Thoracic aorta (tissue), 2 donors: ENCODE results near the gene TRPT1. TPM values are rescaled to one million over a fixed set of nuclear protein-coding genes. Genes with fewer than 3 reads are reported as not detected.

Experiments used
- ATAC-seq: fragments of 150-250 bp; one replicate; pipeline ENCODE4 v1.8.0; 2017; ENCODE audit warnings: low read depth; ENCODE audit not compliant: insufficient number of reproducible peaks, low FRiP score
- DNase-seq: peaks from one replicate; pipeline ENCODE4 v3.0.0-alpha.2; 2020; ENCODE audit warnings: low spot score
- H3K27ac ChIP-seq, 2 donors: fragments of 200-600 bp; sonication (generic); 1 replicate in 1 of 2; 2 replicates in 1 of 2; pipeline ENCODE4 v1.5.1; 2016; ENCODE audit warnings: mild to moderate bottlenecking in 2 of 2, moderate library complexity in 2 of 2
- H3K27me3 ChIP-seq: fragments of 200-600 bp; sonication (generic); replicated peaks from 2 replicates; pipeline ENCODE4 v1.6.0; 2016; ENCODE audit warnings: mild to moderate bottlenecking; ENCODE audit not compliant: insufficient read depth
- H3K36me3 ChIP-seq: fragments of 200-600 bp; sonication (generic); one replicate; pipeline ENCODE4 v1.5.1; 2016
- H3K4me1 ChIP-seq, 2 donors: fragments of 200-600 bp; sonication (generic); 1 replicate in 1 of 2; 2 replicates in 1 of 2; pipeline versions ENCODE4 v1.5.1 to v1.6.0; 2016; ENCODE audit warnings: low read depth in 2 of 2, mild to moderate bottlenecking in 1 of 2; ENCODE audit not compliant: control insufficient read depth in 1 of 2
- H3K4me3 ChIP-seq: fragments of 200-600 bp; sonication (generic); 2 replicates; pipeline ENCODE4 v1.5.1; 2016; ENCODE audit warnings: mild to moderate bottlenecking
- H3K9me3 ChIP-seq: fragments of 200-600 bp; sonication (generic); 2 replicates; pipeline ENCODE4 v1.5.1; 2016
- CTCF ChIP-seq: fragments of 200-600 bp; sonication (generic); IDR thresholded peaks from one replicate; pipeline ENCODE4 v1.5.1; 2019; ENCODE audit warnings: antibody characterized with exemption
- total RNA-seq, 2 donors: library from RNA; depleted of rRNA; stranded (reverse); fragments of >200 nt; gene quantifications; one replicate each; pipeline versions ENCODE4 v1.1.0 to v1.2.3, GENCODE V29; 2016

Gene TRPT1
- total RNA-seq, 2 donors from 2014 or later: 67.2 to 95.3 TPM

- Histone ChIP-seq H3K9me3 (no peaks in the 10 kb centered on the region), H3K27me3 (no peaks in the 10 kb centered on the region), H3K27ac (no peak overlapping the region), H3K4me3 (no peak overlapping the region), H3K36me3 (no peaks in the 10 kb centered on the region), H3K4me1 (peaks cover 26 to 51% of the 10 kb centered on the region in 2 donors)
- no peak for DNase-seq
- no peak for ATAC-seq
- TF ChIP-seq CTCF: no peak
These were observed 23.8 kb upstream of the TRPT1 start for GRCh38 chr11:64249563-64250414.

DNA sequence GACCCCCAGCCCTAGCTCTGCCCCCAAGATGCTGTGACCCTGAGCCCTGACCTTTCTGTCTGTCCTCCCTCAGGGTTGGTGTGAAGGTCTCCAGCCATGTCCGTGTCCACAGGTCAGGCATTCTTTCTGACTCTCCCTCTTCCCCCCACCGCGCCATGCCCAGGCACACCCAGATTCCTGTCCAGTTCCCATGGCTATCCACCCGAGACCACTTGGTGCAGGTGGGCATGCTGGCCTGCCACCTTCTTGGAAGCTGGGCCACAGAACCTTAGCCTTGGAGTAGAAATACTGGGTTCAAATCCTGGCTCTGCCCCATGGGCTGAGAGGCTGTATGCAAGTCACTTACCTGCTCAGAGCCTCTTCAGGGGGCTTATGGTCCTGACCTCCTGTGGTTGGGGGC, 23.1 kb upstream of the TRPT1 start:
- ATAC-seq (no peak), DNase-seq (no peak)
- peaks cover 27 to 52% of the 10 kb centered on the region in 2 donors for H3K4me1 ChIP-seq
- TF ChIP-seq CTCF: no peak
- H3K9me3 ChIP-seq: no peaks in the 10 kb centered on the region
- H3K36me3 ChIP-seq: peaks cover under 1% of the 10 kb centered on the region
- no peak overlapping the region for H3K27ac ChIP-seq
- H3K4me3 ChIP-seq: no peak overlapping the region
- no peaks in the 10 kb centered on the region for H3K27me3 ChIP-seq

DNA sequence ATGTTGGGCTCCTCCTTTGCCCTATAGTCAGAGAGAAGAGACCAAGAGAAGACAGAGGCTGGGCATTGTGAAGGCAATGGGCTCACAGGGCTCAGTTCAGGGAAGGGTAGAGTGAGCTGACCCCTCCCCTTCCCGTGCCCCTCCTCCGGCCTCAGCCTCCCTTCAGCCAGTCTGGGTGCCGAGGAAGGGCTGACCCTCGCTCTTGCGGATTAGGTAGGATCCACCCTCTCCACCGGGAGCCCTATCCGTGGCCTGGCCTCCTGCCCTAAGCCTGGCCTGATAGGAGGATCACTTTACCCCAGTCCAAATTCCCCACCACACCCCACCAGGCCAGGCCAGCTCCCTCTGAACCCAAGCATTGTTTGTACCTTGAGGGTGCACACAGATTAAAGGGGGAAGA, 22.6 kb upstream of the TRPT1 start:
- no peak for DNase-seq
- H3K36me3 ChIP-seq: peaks cover 5% of the 10 kb centered on the region
- H3K27me3 ChIP-seq: no peaks in the 10 kb centered on the region
- no peak for TF ChIP-seq CTCF
- no peak for ATAC-seq
- H3K4me3 ChIP-seq: no peak overlapping the region
- no peaks in the 10 kb centered on the region for H3K9me3 ChIP-seq
- H3K27ac ChIP-seq: no peak overlapping the region
- H3K4me1 ChIP-seq: peaks cover 27 to 48% of the 10 kb centered on the region in 2 donors

- TF ChIP-seq CTCF: no peak
- Histone ChIP-seq H3K27me3 (no peaks in the 10 kb centered on the region), H3K36me3 (peaks cover 9% of the 10 kb centered on the region), H3K27ac (peak overlapping the region in 1 of 2 donors; percentile 93), H3K4me1 (peaks cover 22 to 47% of the 10 kb centered on the region in 2 donors), H3K4me3 (peak overlapping the region; percentile 98), H3K9me3 (no peaks in the 10 kb centered on the region)
- no peak for ATAC-seq
- DNase-seq: no peak
These were observed 21.9 kb upstream of the TRPT1 start for GRCh38 chr11:64247729-64248531.
